SU-DHL-6 (cell line): ENCODE data around the gene OR4C5.
"Not testable (repeated sequence)": the region's sequence is repeated elsewhere in the genome, so short reads cannot be mapped to it uniquely, and the experiment has no call there.

ENCODE experiments used
- CTCF ChIP-seq: fragments of 200-600 bp; sonication (generic); IDR thresholded peaks from one replicate; pipeline ENCODE4 v1.5.1; 2017; ENCODE audit warnings: antibody characterized with exemption, mild to moderate bottlenecking, low read length, moderate library complexity; ENCODE audit not compliant: insufficient read depth, poor library complexity, severe bottlenecking
- EZH2phosphoT487 ChIP-seq: fragments of 200-600 bp; sonication (generic), shearing (Covaris generic); conservative IDR thresholded peaks from 2 replicates; pipeline ENCODE4 v1.6.1; 2018; ENCODE audit warnings: mild to moderate bottlenecking, antibody characterized with exemption, low read length, moderate library complexity, mixed read lengths

- not testable (repeated sequence) for TF ChIP-seq CTCF, EZH2phosphoT487
These were observed 23.8 kb downstream of the OR4C5 start for GRCh38 chr11:48342505-48342904.
